ENCODE results near the gene RXFP1. TPM values are rescaled to one million over a fixed set of nuclear protein-coding genes. Genes with fewer than 3 reads are reported as not detected.

The RXFP1 gene
- total RNA-seq, 4 donors from 2014 or later: not detected

- H3K27me3 ChIP-seq: no peaks in the 10 kb centered on the region
- intact Hi-C loops (cut with DNase I; ENCODE audit: low total_unique reads) (no loop called here), in situ Hi-C loops (cut with MboI; ENCODE audit: low sequenced_read_pairs in 4 of 4) (loop anchor here in 1 of 4 donors (25.0 kb wide), 1 partner anchor 613 kb away; no protein-coding TSS in a partner anchor)
- ATAC-seq: no peak
- H3K4me1 ChIP-seq: no peaks in the 10 kb centered on the region
- no peaks in the 10 kb centered on the region for H3K36me3 ChIP-seq
- TF ChIP-seq POLR2A (IDR thresholded peaks at IDR 0.05) (no peak), CTCF (IDR thresholded peaks at IDR 0.05 in 4 of 5, conservative IDR thresholded peaks at IDR 0.05 in 1 of 5) (no peak)
- no peaks in the 10 kb centered on the region for H3K9me3 ChIP-seq
- H3K4me3 ChIP-seq: no peak overlapping the region
- DNase-seq: no peak
- no peak overlapping the region for H3K27ac ChIP-seq
These were observed 78.2 kb downstream of the RXFP1 start for GRCh38 chr4:158599765-158600498.

GRCh38 chr4:158604369-158604768, 82.7 kb downstream of the RXFP1 start:
- Histone ChIP-seq H3K36me3 (no peaks in the 10 kb centered on the region), H3K4me3 (no peak overlapping the region), H3K27me3 (no peaks in the 10 kb centered on the region), H3K27ac (no peak overlapping the region), H3K4me1 (no peaks in the 10 kb centered on the region), H3K9me3 (no peaks in the 10 kb centered on the region)
- TF ChIP-seq POLR2A (IDR thresholded peaks at IDR 0.05) (no peak), CTCF (IDR thresholded peaks at IDR 0.05 in 4 of 5, conservative IDR thresholded peaks at IDR 0.05 in 1 of 5) (no peak)
- intact Hi-C loops (cut with DNase I; ENCODE audit: low total_unique reads) (no loop called here), in situ Hi-C loops (cut with MboI; ENCODE audit: low sequenced_read_pairs in 4 of 4) (loop anchor here in 1 of 4 donors (25.0 kb wide), 1 partner anchor 617 kb away; no protein-coding TSS in a partner anchor)
- ATAC-seq: no peak
- no peak for DNase-seq

GRCh38 chr4:158605393-158605792, 83.7 kb downstream of the RXFP1 start:
- Histone ChIP-seq H3K9me3 (no peaks in the 10 kb centered on the region), H3K27ac (no peak overlapping the region), H3K4me1 (no peaks in the 10 kb centered on the region), H3K36me3 (no peaks in the 10 kb centered on the region), H3K27me3 (no peaks in the 10 kb centered on the region), H3K4me3 (no peak overlapping the region)
- in situ Hi-C loops (cut with MboI; ENCODE audit: low sequenced_read_pairs in 4 of 4) (loop anchor here in 1 of 4 donors (25.0 kb wide), 1 partner anchor 618 kb away; no protein-coding TSS in a partner anchor), intact Hi-C loops (cut with DNase I; ENCODE audit: low total_unique reads) (no loop called here)
- no peak for TF ChIP-seq POLR2A (IDR thresholded peaks at IDR 0.05)
- TF ChIP-seq CTCF (IDR thresholded peaks at IDR 0.05 in 4 of 5, conservative IDR thresholded peaks at IDR 0.05 in 1 of 5): no peak
- ATAC-seq (no peak), DNase-seq (no peak)

GRCh38 chr4:158606969-158607368, 85.3 kb downstream of the RXFP1 start:
- intact Hi-C loops (cut with DNase I; ENCODE audit: low total_unique reads) (no loop called here), in situ Hi-C loops (cut with MboI; ENCODE audit: low sequenced_read_pairs in 4 of 4) (loop anchor here in 1 of 4 donors (25.0 kb wide), 1 partner anchor 620 kb away; no protein-coding TSS in a partner anchor)
- no peak for ATAC-seq
- Histone ChIP-seq H3K27me3 (no peaks in the 10 kb centered on the region), H3K9me3 (no peaks in the 10 kb centered on the region), H3K27ac (no peak overlapping the region), H3K36me3 (no peaks in the 10 kb centered on the region), H3K4me1 (no peaks in the 10 kb centered on the region), H3K4me3 (no peak overlapping the region)
- TF ChIP-seq CTCF (IDR thresholded peaks at IDR 0.05 in 4 of 5, conservative IDR thresholded peaks at IDR 0.05 in 1 of 5) (no peak), POLR2A (IDR thresholded peaks at IDR 0.05) (no peak)
- DNase-seq: no peak
